GM12875 (cell line): Measurements from ENCODE around the gene GINS2.

ENCODE experiments used
- H3K4me3 ChIP-seq: one replicate; pipeline ENCODE4 v1.5.1; 2011; ENCODE audit warnings: low read depth, low read length, control low read depth
- TF ChIP-seq, protein P1 (sequence below): IDR thresholded peaks from 2 replicates; pipeline ENCODE4 v1.5.1; 2011; ENCODE audit warnings: low read depth, mild to moderate bottlenecking, control low read depth, inconsistent platforms, low read length, moderate library complexity, borderline replicate concordance; ENCODE audit not compliant: insufficient read depth

GINS2 gene

GRCh38 chr16:85643631-85644030 is 45.1 kb downstream of the GINS2 start:
- TF ChIP-seq, protein P1, sequence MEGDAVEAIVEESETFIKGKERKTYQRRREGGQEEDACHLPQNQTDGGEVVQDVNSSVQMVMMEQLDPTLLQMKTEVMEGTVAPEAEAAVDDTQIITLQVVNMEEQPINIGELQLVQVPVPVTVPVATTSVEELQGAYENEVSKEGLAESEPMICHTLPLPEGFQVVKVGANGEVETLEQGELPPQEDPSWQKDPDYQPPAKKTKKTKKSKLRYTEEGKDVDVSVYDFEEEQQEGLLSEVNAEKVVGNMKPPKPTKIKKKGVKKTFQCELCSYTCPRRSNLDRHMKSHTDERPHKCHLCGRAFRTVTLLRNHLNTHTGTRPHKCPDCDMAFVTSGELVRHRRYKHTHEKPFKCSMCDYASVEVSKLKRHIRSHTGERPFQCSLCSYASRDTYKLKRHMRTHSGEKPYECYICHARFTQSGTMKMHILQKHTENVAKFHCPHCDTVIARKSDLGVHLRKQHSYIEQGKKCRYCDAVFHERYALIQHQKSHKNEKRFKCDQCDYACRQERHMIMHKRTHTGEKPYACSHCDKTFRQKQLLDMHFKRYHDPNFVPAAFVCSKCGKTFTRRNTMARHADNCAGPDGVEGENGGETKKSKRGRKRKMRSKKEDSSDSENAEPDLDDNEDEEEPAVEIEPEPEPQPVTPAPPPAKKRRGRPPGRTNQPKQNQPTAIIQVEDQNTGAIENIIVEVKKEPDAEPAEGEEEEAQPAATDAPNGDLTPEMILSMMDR, result no peak
- no peak overlapping the region for H3K4me3 ChIP-seq

DNA sequence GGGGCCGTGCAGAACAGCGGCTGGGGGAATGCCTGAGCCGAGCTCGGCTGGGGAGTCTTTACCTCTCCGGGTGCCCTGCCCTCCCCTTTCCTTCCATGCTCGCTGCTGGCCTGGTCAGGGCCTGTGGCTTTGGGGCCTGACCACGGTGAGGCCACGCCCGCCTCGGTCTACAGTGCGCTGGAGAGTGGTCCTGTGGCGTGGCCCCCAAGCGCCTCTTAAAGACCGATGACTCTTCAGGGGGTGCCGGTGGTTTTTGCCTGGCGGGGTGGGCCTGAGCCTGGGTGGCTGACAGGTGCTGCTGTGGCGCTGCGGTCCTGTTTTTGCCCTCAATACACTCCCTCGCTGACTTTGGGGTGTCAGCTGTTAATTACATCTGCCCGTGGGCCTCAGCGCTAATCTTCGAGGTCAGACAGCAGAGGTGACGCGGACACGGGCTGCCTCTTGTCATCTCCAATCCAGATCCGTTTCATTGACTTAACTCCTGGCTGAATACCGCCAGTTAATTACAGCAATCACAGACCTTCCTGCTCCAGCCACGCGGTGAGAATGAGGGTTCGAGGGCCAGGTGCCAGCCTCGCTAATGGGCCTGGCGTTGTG is 45.9 kb downstream of the GINS2 start:
- no peak overlapping the region for H3K4me3 ChIP-seq
- TF ChIP-seq, protein P1, result no peak

GRCh38 chr16:85641776-85642176 is 47.0 kb downstream of the GINS2 start:
- no peak overlapping the region for H3K4me3 ChIP-seq
- TF ChIP-seq, protein P1, result no peak

DNA sequence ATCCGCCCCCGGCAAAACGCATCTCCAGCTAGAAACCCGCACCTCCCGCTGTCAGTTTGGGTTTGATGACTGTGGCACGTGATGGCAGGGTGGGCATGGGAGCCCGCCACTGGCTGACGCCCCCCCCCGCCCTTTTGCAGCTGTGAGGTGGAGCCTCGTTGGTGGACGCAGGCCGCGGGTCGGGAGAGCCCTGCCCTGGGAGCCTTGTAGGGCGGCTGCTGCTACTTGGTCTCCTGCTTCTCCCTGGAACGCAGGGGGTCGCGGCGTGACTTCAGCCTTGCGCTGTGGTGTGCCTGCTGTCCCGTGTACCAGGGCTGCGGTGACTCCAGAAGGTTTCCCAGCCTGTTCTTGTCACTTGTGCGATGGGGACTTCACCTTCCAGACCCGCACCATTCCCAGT is 47.4 kb downstream of the GINS2 start:
- TF ChIP-seq, protein P1, result no peak

GRCh38 chr16:85640585-85640984 is 48.2 kb downstream of the GINS2 start:
- H3K4me3 ChIP-seq, result no peak overlapping the region
- TF ChIP-seq, protein P1, result no peak

More for the DNA sequence above, 47.4 kb downstream of the GINS2 start:
- H3K4me3 ChIP-seq, result no peak overlapping the region

DNA sequence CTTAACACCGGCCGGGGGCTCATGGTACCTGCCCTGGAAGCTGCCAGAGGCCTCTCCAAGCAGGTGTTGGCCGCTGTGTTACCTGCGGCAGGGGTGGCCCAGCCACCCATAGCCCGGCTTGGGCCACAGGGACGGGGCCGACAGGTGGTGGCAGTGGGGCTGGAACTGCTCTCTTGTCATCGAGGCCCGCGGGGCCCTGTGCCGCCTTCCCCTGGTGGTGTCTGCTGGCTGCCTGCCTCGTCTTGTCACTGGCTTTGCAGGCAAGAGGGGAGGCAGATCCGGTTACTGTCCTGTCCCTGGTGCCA is 48.5 kb downstream of the GINS2 start:
- no peak overlapping the region for H3K4me3 ChIP-seq
- TF ChIP-seq, protein P1, result no peak

DNA sequence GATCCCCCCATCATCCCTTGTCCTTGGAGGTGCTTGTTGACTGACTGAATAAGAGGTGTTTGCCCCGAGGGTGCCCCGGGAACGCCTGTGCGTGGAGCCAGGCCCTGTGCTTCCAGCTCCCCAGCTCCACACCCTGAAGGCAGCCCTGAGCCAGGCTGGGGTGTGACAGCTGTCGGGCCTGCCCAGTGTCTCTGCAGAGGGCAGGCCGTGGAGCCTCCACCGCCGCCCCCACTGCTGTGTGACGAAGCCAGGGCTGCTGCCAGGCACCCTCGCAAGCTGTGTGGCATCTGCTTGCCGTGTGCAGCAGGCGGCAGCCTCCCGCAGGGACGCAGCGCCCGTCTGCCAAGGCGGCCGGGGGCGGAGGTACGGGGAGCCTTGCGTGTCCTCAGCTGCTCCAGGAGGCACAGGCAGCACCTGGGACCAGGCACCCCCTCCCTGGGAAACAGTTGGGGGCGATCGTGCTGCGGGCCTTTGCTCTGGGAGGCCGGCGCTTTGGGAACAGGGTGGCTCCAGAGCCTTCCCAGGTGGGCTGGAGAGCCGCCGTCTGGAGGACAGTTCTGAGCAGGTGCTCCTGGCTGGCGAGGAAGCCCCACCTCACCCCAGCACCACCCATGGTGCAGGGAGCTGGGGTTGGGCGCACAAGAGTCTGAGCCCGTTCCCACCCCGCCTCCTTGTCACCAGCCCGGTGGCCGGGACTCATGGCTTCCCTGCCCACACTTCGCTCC is 49.1 kb downstream of the GINS2 start:
- no peak overlapping the region for H3K4me3 ChIP-seq
- TF ChIP-seq, protein P1, result no peak
